GM12864 (cell line): ENCODE results near the gene SLC3A2.

Experiments
- DNase-seq: peaks from one replicate; pipeline ENCODE4 v3.0.0-alpha.2; 2011; ENCODE audit warnings: low read depth
- H3K4me3 ChIP-seq: 2 replicates; pipeline ENCODE4 v1.5.1; 2011; ENCODE audit warnings: mild to moderate bottlenecking, low read depth, low read length, control low read depth
- TF ChIP-seq, protein P1 (sequence below): IDR thresholded peaks from 2 replicates; pipeline ENCODE4 v1.5.1; 2011; ENCODE audit warnings: low read depth, mild to moderate bottlenecking, moderate library complexity, low read length, control low read depth, inconsistent platforms; ENCODE audit errors: missing control alignments

The SLC3A2 gene

GRCh38 chr11:62909107-62909894 lies 28.6 kb downstream of the SLC3A2 start:
- TF ChIP-seq, protein P1, sequence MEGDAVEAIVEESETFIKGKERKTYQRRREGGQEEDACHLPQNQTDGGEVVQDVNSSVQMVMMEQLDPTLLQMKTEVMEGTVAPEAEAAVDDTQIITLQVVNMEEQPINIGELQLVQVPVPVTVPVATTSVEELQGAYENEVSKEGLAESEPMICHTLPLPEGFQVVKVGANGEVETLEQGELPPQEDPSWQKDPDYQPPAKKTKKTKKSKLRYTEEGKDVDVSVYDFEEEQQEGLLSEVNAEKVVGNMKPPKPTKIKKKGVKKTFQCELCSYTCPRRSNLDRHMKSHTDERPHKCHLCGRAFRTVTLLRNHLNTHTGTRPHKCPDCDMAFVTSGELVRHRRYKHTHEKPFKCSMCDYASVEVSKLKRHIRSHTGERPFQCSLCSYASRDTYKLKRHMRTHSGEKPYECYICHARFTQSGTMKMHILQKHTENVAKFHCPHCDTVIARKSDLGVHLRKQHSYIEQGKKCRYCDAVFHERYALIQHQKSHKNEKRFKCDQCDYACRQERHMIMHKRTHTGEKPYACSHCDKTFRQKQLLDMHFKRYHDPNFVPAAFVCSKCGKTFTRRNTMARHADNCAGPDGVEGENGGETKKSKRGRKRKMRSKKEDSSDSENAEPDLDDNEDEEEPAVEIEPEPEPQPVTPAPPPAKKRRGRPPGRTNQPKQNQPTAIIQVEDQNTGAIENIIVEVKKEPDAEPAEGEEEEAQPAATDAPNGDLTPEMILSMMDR: peak; percentile 42
- DNase-seq: no peak
- H3K4me3 ChIP-seq: no peak overlapping the region

GRCh38 chr11:62910141-62910882 lies 29.6 kb downstream of the SLC3A2 start:
- TF ChIP-seq, protein P1: no peak
- H3K4me3 ChIP-seq: no peak overlapping the region
- no peak for DNase-seq

- H3K4me3 ChIP-seq: no peak overlapping the region
- DNase-seq: no peak
- TF ChIP-seq, protein P1: no peak
Observed at GRCh38 chr11:62911137-62912130, 30.7 kb downstream of the SLC3A2 start.

GRCh38 chr11:62912268-62912667 lies 31.6 kb downstream of the SLC3A2 start:
- no peak for DNase-seq
- no peak overlapping the region for H3K4me3 ChIP-seq

DNA sequence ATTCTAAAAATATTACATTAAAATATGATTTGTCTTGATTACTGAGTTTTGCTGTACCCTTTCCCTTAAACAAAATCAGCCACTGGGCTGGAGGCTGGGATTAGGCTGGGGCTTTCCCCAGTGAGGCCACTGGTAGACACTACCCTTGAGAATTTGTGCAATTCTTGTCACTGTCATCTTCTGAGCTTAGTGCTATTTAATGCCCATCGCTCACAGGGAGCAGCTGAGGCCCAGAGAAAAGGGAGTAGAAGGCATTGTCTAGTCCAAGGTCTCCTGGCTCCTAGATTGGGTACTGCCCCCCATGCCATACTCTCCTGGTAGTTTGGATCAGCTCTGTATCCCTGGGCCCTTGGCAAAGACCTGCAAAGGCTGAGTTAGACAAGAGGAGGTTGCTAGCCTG lies 33.7 kb downstream of the SLC3A2 start:
- TF ChIP-seq, protein P1: no peak
- DNase-seq: no peak
- no peak overlapping the region for H3K4me3 ChIP-seq

More at GRCh38 chr11:62912268-62912667, 31.6 kb downstream of the SLC3A2 start:
- TF ChIP-seq, protein P1: no peak

DNA sequence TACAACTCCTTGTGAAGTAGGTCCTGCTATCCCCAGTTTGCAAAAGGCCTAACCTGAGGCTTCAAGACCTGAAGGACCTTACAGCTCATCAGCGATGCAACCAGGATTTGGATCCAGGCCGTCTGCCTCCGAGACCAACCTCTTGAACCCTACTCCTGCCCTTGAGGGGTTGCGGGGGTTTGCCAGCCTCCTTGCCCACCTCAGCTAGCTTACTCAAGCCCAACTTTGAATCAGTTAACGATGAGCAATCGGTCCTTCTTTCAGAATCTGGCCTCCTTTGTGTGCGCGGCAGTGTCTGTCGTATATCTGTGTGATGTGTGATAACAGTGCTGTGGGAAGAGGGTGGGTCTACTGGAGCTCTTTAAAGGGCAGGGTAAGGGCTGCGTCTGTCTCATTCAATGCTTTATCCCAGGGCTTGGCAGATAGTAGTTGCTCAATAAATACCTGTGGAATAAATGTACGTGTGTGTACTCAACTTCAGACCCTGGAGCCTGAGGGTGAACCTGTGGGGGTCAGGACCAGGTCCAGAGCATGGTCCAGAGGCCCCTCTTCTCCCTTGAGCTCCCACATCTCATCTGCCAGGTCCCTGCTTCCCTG lies 37.3 kb downstream of the SLC3A2 start:
- no peak for DNase-seq
- TF ChIP-seq, protein P1: no peak
- H3K4me3 ChIP-seq: no peak overlapping the region
